GM18519 (cell line): ENCODE measurements around the gene OR2M5.
A peak's percentile ranks its signal among the peaks of the same experiment; 100 is the strongest.

ENCODE experiments used
- ATAC-seq: cut with Tn5 transposase; IDR thresholded peaks from one replicate; pipeline ENCODE4 v1.9.1; 2021; ENCODE audit warnings: mild to moderate bottlenecking, moderate library complexity; ENCODE audit not compliant: unreplicated experiment, low FRiP score

OR2M5 gene

GRCh38 chr1:248144513-248145198, at the start of gene OR2M5:
Gene OR2M5, plus strand, starts transcription at chr1:248145148. Its CDS starts 0 bp downstream, at chr1:248145148.
- ATAC-seq: no peak

GRCh38 chr1:248098529-248098928, 46.4 kb upstream of the OR2M5 start:
- ATAC-seq: no peak

GRCh38 chr1:248102847-248103246, 42.1 kb upstream of the OR2M5 start:
- ATAC-seq: no peak

GRCh38 chr1:248111157-248111556, 33.8 kb upstream of the OR2M5 start:
- ATAC-seq: no peak

- no peak for ATAC-seq
Observed at GRCh38 chr1:248114890-248115289, 30.1 kb upstream of the OR2M5 start.

- ATAC-seq: no peak
Observed at GRCh38 chr1:248127653-248128052, 17.3 kb upstream of the OR2M5 start.

- ATAC-seq: no peak
Observed at GRCh38 chr1:248136811-248137210, 8.1 kb upstream of the OR2M5 start.

GRCh38 chr1:248140846-248141245, 4.1 kb upstream of the OR2M5 start:
- ATAC-seq: no peak

GRCh38 chr1:248143311-248143710, 1.6 kb upstream of the OR2M5 start:
- no peak for ATAC-seq

- no peak for ATAC-seq
Observed at GRCh38 chr1:248152056-248152827, 7.3 kb downstream of the OR2M5 start.

GRCh38 chr1:248155927-248156326, 11.0 kb downstream of the OR2M5 start:
- ATAC-seq: no peak

GRCh38 chr1:248158758-248159157, 13.8 kb downstream of the OR2M5 start:
- ATAC-seq: no peak

GRCh38 chr1:248164031-248164430, 19.1 kb downstream of the OR2M5 start:
- ATAC-seq: no peak

GRCh38 chr1:248165186-248165585, 20.2 kb downstream of the OR2M5 start:
- ATAC-seq: no peak

- ATAC-seq: no peak
Observed at GRCh38 chr1:248174521-248174920, 29.6 kb downstream of the OR2M5 start, which contains the start of gene OR2M2. Gene OR2M2, plus strand, starts transcription at chr1:248174821. Its CDS starts 5,165 bp downstream, at chr1:248179986.

GRCh38 chr1:248183996-248184395, 39.0 kb downstream of the OR2M5 start:
- ATAC-seq: peak; percentile 64

GRCh38 chr1:248187363-248187762, 42.4 kb downstream of the OR2M5 start:
- ATAC-seq: no peak

- ATAC-seq: no peak
Observed at GRCh38 chr1:248189026-248189425, 44.1 kb downstream of the OR2M5 start.

- no peak for ATAC-seq
Observed at GRCh38 chr1:248194117-248194516, 49.2 kb downstream of the OR2M5 start.
